ENCODE results near the gene NKD1. TPM values are rescaled to one million over a fixed set of nuclear protein-coding genes. Genes with fewer than 3 reads are reported as not detected.
A peak's percentile ranks its signal among the peaks of the same experiment; 100 is the strongest.

The NKD1 gene
- total and polyA plus RNA-seq, 3 experiments from 2014 or later: 0.45 to 1.5 (median 1.2) TPM

DNA sequence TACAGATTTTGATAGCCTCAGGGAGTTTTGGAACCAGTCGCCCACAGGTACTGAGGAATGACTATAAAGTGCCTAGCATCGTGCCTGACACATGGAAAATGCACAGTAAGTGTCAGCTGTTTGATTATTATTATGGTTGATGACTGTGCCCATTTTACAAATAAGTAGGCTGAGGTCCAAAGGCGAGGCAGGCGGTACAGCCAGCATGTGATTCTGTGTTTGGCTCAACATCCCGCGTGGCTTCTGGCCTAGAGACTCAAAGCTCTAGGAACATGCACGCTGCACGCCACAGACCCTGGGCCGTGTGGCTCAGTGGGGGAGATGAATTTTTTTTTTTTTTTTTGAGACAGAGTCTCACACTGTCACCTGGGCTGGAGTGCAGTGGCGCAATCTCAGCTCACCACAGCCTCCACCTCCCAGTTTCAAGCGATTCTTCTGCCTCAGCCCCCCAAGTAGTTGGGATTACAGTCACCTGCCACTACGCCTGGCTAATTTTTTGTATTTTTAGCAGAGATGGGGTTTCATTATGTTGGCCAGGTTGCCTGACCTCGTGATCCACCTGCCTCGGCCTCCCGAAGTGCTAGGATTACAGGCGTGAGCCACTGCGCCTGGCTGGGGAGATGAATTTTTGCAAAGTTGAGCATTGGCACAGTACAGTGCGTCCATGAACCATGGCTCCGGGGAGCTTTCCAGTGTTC, 57.7 kb downstream of the NKD1 start:
- ChIA-PET POLR2A (no interaction called here), CTCF (no interaction called here)
- DNase-seq: no peak
- no peaks in the 10 kb centered on the region for H3K9me3 Mint-ChIP-seq
- no peaks in the 10 kb centered on the region for H3K27me3 ChIP-seq (ENCODE audit: insufficient read depth, low read length, poor library complexity, severe bottlenecking)
- H3K27ac Mint-ChIP-seq: no peak overlapping the region
- no peaks in the 10 kb centered on the region for H3K36me3 ChIP-seq (ENCODE audit: insufficient read depth, low read length)
- peaks cover 28% of the 10 kb centered on the region for H3K4me1 ChIP-seq (ENCODE audit: insufficient read depth, low read length)
- H3K4me1 Mint-ChIP-seq: peaks cover 13 to 21% (median 19%) of the 10 kb centered on the region in 3 donors
- no peaks in the 10 kb centered on the region for H3K27me3 Mint-ChIP-seq
- no peak overlapping the region for H3K27ac ChIP-seq (ENCODE audit: low read depth, low read length)
- no peaks in the 10 kb centered on the region for H3K36me3 Mint-ChIP-seq
- H3K4me3 ChIP-seq (ENCODE audit: low read length): no peak overlapping the region
- H3K4me3 Mint-ChIP-seq: no peak overlapping the region
- H3K9me3 ChIP-seq (ENCODE audit: low read length): no peaks in the 10 kb centered on the region

DNA sequence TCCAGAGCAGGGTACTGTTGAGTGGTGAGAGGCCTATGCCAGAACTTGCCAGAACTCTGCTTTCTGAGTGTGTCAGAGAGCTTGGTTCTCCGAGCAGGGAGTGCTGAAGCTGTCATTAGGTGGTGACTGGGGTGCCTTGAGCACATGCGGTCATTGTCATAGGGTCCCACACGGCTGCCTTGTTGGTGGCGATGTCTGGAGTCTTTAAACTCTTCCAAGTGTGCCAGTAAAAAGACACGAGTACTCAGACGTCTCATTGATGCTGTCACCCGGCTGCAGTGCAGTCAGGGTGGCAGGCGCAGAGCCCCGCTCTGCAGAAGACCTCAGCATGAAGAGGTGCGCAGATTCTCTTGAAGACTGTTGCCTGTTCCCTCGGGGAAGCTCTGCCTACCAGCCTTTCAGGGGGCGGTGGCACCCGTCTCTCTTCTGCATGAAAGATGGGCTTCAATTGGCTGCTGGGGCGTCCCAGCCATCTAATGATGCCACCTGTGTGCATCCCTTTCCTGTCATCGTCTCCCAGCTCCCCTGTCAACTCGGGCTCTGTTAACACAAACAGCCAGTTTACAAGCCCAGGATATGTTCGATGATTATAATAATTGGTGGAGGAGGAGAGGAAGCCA, 58.3 kb downstream of the NKD1 start:
- Mint-ChIP-seq H3K4me1 (peaks cover 13 to 21% (median 19%) of the 10 kb centered on the region in 3 donors), H3K4me3 (no peak overlapping the region), H3K27me3 (no peaks in the 10 kb centered on the region), H3K27ac (peak overlapping the region in 1 of 8 donors; percentile 43), H3K36me3 (no peaks in the 10 kb centered on the region), H3K9me3 (no peaks in the 10 kb centered on the region)
- Histone ChIP-seq H3K9me3 (ENCODE audit: low read length) (no peaks in the 10 kb centered on the region), H3K36me3 (ENCODE audit: insufficient read depth, low read length) (no peaks in the 10 kb centered on the region), H3K27me3 (ENCODE audit: insufficient read depth, low read length, poor library complexity, severe bottlenecking) (no peaks in the 10 kb centered on the region), H3K27ac (ENCODE audit: low read depth, low read length) (no peak overlapping the region), H3K4me1 (ENCODE audit: insufficient read depth, low read length) (peaks cover 21% of the 10 kb centered on the region), H3K4me3 (ENCODE audit: low read length) (no peak overlapping the region)
- no peak for DNase-seq
- ChIA-PET POLR2A (no interaction called here), CTCF (no interaction called here)

DNA sequence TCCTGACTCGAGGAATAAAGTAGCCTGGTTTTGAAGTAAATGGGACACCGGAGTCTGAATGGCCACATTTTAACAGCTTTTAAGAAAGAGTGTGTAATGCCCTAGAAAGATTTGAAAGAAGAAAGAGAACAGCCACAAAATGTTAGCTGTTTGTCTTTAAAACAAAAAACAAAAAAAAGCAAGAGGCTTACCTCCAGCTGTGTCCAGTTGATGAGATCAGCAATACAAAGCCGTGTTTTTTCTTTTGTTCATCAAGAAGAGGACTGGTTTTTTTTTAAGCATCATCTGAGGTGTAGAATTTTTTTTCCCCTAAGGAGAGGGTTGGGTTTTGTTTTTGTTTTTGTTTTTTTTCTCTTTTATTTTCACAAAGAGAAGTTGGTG, 58.8 kb downstream of the NKD1 start:
- Histone ChIP-seq H3K27me3 (ENCODE audit: insufficient read depth, low read length, poor library complexity, severe bottlenecking) (no peaks in the 10 kb centered on the region), H3K4me1 (ENCODE audit: insufficient read depth, low read length) (peaks cover 16% of the 10 kb centered on the region), H3K36me3 (ENCODE audit: insufficient read depth, low read length) (no peaks in the 10 kb centered on the region), H3K27ac (ENCODE audit: low read depth, low read length) (no peak overlapping the region), H3K9me3 (ENCODE audit: low read length) (no peaks in the 10 kb centered on the region), H3K4me3 (ENCODE audit: low read length) (no peak overlapping the region)
- POLR2A ChIA-PET: no interaction called here
- Mint-ChIP-seq H3K4me1 (peaks cover 11 to 18% (median 16%) of the 10 kb centered on the region in 3 donors), H3K27me3 (no peaks in the 10 kb centered on the region), H3K27ac (no peak overlapping the region), H3K36me3 (no peaks in the 10 kb centered on the region), H3K4me3 (no peak overlapping the region), H3K9me3 (no peaks in the 10 kb centered on the region)
- CTCF ChIA-PET: no interaction called here
- no peak for DNase-seq

DNA sequence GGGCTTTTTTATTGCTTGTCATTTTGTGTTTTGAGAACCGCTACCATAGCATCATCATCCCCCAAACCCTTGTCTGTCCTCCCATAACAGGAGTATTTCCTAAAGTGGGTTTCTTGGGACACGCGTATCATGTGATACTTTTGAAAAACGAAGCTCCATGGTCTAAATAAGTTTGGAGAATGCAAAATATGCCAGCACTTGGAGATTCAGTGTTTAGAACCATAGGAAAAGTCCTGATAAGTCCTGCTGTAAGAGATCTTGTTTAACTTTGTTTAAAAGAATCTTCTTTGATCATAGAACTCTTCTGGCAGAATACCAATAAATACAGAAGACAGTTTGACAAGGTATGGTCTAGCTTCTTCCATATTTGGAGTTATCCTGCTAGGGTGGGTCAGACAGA, 59.3 kb downstream of the NKD1 start:
- Histone ChIP-seq H3K9me3 (ENCODE audit: low read length) (no peaks in the 10 kb centered on the region), H3K27me3 (ENCODE audit: insufficient read depth, low read length, poor library complexity, severe bottlenecking) (no peaks in the 10 kb centered on the region), H3K4me1 (ENCODE audit: insufficient read depth, low read length) (peaks cover 12% of the 10 kb centered on the region), H3K27ac (ENCODE audit: low read depth, low read length) (no peak overlapping the region), H3K4me3 (ENCODE audit: low read length) (no peak overlapping the region), H3K36me3 (ENCODE audit: insufficient read depth, low read length) (no peaks in the 10 kb centered on the region)
- Mint-ChIP-seq H3K4me1 (peaks cover 7 to 14% (median 12%) of the 10 kb centered on the region in 3 donors), H3K36me3 (no peaks in the 10 kb centered on the region), H3K27ac (no peak overlapping the region), H3K4me3 (no peak overlapping the region), H3K27me3 (no peaks in the 10 kb centered on the region), H3K9me3 (no peaks in the 10 kb centered on the region)
- POLR2A ChIA-PET: no interaction called here
- CTCF ChIA-PET: interaction anchor here (0.7 kb wide), 1 partner anchor 583 kb away, joined by 4 read pairs; the partner anchor contains the start of gene CNEP1R1
- no peak for DNase-seq

DNA sequence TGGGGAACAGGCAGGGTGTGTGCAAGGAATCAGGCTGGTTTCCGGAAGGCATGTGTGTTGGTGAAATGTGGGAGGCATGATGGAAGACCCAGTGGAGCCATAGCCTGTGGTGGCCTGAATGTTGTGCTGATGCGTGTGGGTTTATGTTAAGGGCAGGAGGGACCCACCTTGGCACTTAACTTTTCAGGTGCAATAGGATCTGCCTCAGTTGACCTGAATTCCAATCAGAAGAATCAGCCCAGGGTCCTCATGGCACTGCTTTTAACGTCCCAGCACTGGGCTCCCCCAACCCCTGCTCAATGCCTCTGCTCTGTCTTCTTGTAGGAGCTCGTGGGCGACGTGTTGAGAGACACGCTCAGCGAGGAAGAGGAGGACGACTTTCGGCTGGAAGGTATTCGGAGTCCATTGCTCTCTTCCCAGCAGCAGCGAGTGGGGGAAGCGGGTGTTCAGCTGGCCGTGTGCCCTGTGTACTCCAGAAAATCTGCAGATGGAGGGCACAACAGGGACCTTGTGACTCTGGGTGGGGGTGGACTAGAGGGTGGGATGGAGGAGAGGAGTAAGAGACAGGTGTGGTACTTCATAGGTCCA, 59.9 kb downstream of the NKD1 start:
- ChIA-PET CTCF (interaction anchor here (0.7 kb wide), 1 partner anchor 583 kb away, joined by 4 read pairs; the partner anchor contains the start of gene CNEP1R1), POLR2A (no interaction called here)
- Mint-ChIP-seq H3K4me1 (peaks cover under 1 to 7% (median 6%) of the 10 kb centered on the region in 3 donors), H3K9me3 (no peaks in the 10 kb centered on the region), H3K36me3 (no peaks in the 10 kb centered on the region), H3K27me3 (peaks cover 0 to 2% of the 10 kb centered on the region in 2 donors), H3K27ac (peak overlapping the region in 2 of 8 donors; percentile 39 to 61), H3K4me3 (no peak overlapping the region)
- DNase-seq: no peak
- no peak overlapping the region for H3K4me3 ChIP-seq (ENCODE audit: low read length)
- no peaks in the 10 kb centered on the region for H3K9me3 ChIP-seq (ENCODE audit: low read length)
- H3K4me1 ChIP-seq (ENCODE audit: insufficient read depth, low read length): peaks cover 6% of the 10 kb centered on the region
- H3K27me3 ChIP-seq (ENCODE audit: insufficient read depth, low read length, poor library complexity, severe bottlenecking): no peaks in the 10 kb centered on the region
- H3K36me3 ChIP-seq (ENCODE audit: insufficient read depth, low read length): no peaks in the 10 kb centered on the region
- H3K27ac ChIP-seq (ENCODE audit: low read depth, low read length): no peak overlapping the region

DNA sequence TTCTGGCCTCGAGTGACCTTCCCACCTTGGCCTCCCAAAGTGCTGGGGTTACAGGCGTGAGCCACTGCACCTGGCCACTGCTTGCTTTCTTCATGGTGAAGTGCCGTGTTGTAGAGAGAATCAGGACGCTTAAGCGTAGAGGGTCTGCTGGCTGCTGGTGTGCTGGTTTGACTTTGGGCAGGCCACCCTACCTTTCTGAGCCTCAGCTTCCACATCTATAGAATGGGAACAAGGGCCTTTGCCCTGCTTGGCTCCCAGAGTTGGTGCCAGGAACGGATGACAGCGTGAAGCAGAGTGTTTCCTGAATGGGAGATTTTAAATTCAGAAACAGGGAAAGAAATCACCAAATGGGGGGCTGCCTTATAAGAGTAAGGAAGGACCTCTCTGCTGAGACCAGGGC, 60.9 kb downstream of the NKD1 start:
- Mint-ChIP-seq H3K4me1 (no peaks in the 10 kb centered on the region), H3K4me3 (no peak overlapping the region), H3K9me3 (no peaks in the 10 kb centered on the region), H3K36me3 (no peaks in the 10 kb centered on the region), H3K27ac (peak overlapping the region in 1 of 8 donors; percentile 46), H3K27me3 (peaks cover 0 to 2% of the 10 kb centered on the region in 2 donors)
- Histone ChIP-seq H3K9me3 (ENCODE audit: low read length) (no peaks in the 10 kb centered on the region), H3K27me3 (ENCODE audit: insufficient read depth, low read length, poor library complexity, severe bottlenecking) (no peaks in the 10 kb centered on the region), H3K4me3 (ENCODE audit: low read length) (no peak overlapping the region), H3K4me1 (ENCODE audit: insufficient read depth, low read length) (no peaks in the 10 kb centered on the region), H3K27ac (ENCODE audit: low read depth, low read length) (no peak overlapping the region), H3K36me3 (ENCODE audit: insufficient read depth, low read length) (no peaks in the 10 kb centered on the region)
- DNase-seq: no peak
- ChIA-PET POLR2A (no interaction called here), CTCF (no interaction called here)

DNA sequence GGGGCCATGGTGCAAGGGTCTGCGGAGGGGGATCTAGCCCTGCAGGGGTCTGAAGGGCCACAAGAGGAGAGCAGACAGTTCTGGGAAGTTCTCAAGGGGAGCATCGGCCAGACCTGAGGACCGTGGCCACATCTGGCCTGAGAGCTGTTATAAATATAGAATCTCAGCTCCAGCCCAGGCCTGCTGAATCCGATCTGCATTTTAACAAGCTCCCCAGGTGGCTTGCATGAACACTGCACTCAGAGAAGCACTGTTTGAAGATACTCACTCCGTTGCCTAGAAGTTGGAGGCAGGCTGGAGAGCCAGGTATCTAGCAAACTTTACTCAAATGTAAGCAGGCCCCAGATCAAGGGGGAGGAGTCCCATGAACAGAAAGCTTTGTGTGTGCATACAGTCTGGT, 61.3 kb downstream of the NKD1 start:
- POLR2A ChIA-PET: no interaction called here
- no peak overlapping the region for H3K4me3 Mint-ChIP-seq
- no peaks in the 10 kb centered on the region for H3K9me3 Mint-ChIP-seq
- H3K27me3 ChIP-seq (ENCODE audit: insufficient read depth, low read length, poor library complexity, severe bottlenecking): no peaks in the 10 kb centered on the region
- no peaks in the 10 kb centered on the region for H3K36me3 Mint-ChIP-seq
- H3K4me1 ChIP-seq (ENCODE audit: insufficient read depth, low read length): no peaks in the 10 kb centered on the region
- H3K4me3 ChIP-seq (ENCODE audit: low read length): no peak overlapping the region
- H3K27ac Mint-ChIP-seq: peak overlapping the region in 1 of 8 donors; percentile 46
- H3K9me3 ChIP-seq (ENCODE audit: low read length): no peaks in the 10 kb centered on the region
- CTCF ChIA-PET: no interaction called here
- H3K36me3 ChIP-seq (ENCODE audit: insufficient read depth, low read length): no peaks in the 10 kb centered on the region
- H3K4me1 Mint-ChIP-seq: no peaks in the 10 kb centered on the region
- H3K27ac ChIP-seq (ENCODE audit: low read depth, low read length): no peak overlapping the region
- no peak for DNase-seq
- peaks cover 0 to 2% of the 10 kb centered on the region in 2 donors for H3K27me3 Mint-ChIP-seq

Measured in CD8-positive, alpha-beta memory T cell (primary cell).